ENCODE measurements around the gene RAB43. TPM values are rescaled to one million over a fixed set of nuclear protein-coding genes. Genes with fewer than 3 reads are reported as not detected.

The RAB43 gene
- total RNA-seq, 1 donor from 2014 or later, result 34.5 TPM

GRCh38 chr3:129056451-129057173 is 65.0 kb downstream of the RAB43 start:
- peaks cover 24% of the 10 kb centered on the region for H3K27me3 Mint-ChIP-seq (ENCODE audit: low read depth, unreplicated experiment)
- Histone ChIP-seq H3K4me1 (ENCODE audit: insufficient read depth, low read length) (no peaks in the 10 kb centered on the region), H3K36me3 (ENCODE audit: insufficient read depth, low read length) (no peaks in the 10 kb centered on the region), H3K79me2 (ENCODE audit: insufficient read depth, low read length) (no peaks in the 10 kb centered on the region), H4K20me1 (ENCODE audit: insufficient read depth, low read length) (no peaks in the 10 kb centered on the region), H3K27ac (ENCODE audit: low read depth, low read length) (no peak overlapping the region), H3K9ac (ENCODE audit: low read length) (no peak overlapping the region), H3K27me3 (ENCODE audit: insufficient read depth, low read length) (peaks cover 18% of the 10 kb centered on the region), H2AFZ (ENCODE audit: low read depth, low read length) (no peak overlapping the region), H3K4me3 (ENCODE audit: insufficient read depth, low read depth, low read length) (no peak overlapping the region), H3K9me3 (ENCODE audit: insufficient read depth, low read depth, low read length) (no peaks in the 10 kb centered on the region), H3K4me2 (ENCODE audit: low read length) (no peak overlapping the region)
- H3K4me1 Mint-ChIP-seq (ENCODE audit: low read depth, unreplicated experiment), result peaks cover 6% of the 10 kb centered on the region
- no peak overlapping the region for H3K4me3 Mint-ChIP-seq (ENCODE audit: unreplicated experiment)
- DNase-seq (ENCODE audit: low read depth) (no peak), FAIRE-seq (no peak)
- TF ChIP-seq CTCF (IDR thresholded peaks at IDR 0.05; ENCODE audit: insufficient read depth, low read depth, low read length) (no peak), EZH2 (IDR thresholded peaks at IDR 0.05; ENCODE audit: insufficient read depth, low read length) (no peak)
- no peaks in the 10 kb centered on the region for H3K36me3 Mint-ChIP-seq (ENCODE audit: low read depth, unreplicated experiment)
- peaks cover 2% of the 10 kb centered on the region for H3K9me3 Mint-ChIP-seq (ENCODE audit: unreplicated experiment)
- peak overlapping the region; percentile 34 for H3K27ac Mint-ChIP-seq (ENCODE audit: unreplicated experiment)

- Mint-ChIP-seq H3K36me3 (ENCODE audit: low read depth, unreplicated experiment) (no peaks in the 10 kb centered on the region), H3K9me3 (ENCODE audit: unreplicated experiment) (peaks cover 2% of the 10 kb centered on the region), H3K4me1 (ENCODE audit: low read depth, unreplicated experiment) (peaks cover 6% of the 10 kb centered on the region), H3K4me3 (ENCODE audit: unreplicated experiment) (no peak overlapping the region), H3K27ac (ENCODE audit: unreplicated experiment) (no peak overlapping the region), H3K27me3 (ENCODE audit: low read depth, unreplicated experiment) (peaks cover 18% of the 10 kb centered on the region)
- Histone ChIP-seq H3K27ac (ENCODE audit: low read depth, low read length) (no peak overlapping the region), H3K27me3 (ENCODE audit: insufficient read depth, low read length) (peaks cover 18% of the 10 kb centered on the region), H3K79me2 (ENCODE audit: insufficient read depth, low read length) (no peaks in the 10 kb centered on the region), H2AFZ (ENCODE audit: low read depth, low read length) (no peak overlapping the region), H3K9me3 (ENCODE audit: insufficient read depth, low read depth, low read length) (no peaks in the 10 kb centered on the region), H3K4me2 (ENCODE audit: low read length) (no peak overlapping the region), H3K4me1 (ENCODE audit: insufficient read depth, low read length) (no peaks in the 10 kb centered on the region), H4K20me1 (ENCODE audit: insufficient read depth, low read length) (no peaks in the 10 kb centered on the region), H3K4me3 (ENCODE audit: insufficient read depth, low read depth, low read length) (no peak overlapping the region), H3K9ac (ENCODE audit: low read length) (no peak overlapping the region), H3K36me3 (ENCODE audit: insufficient read depth, low read length) (no peaks in the 10 kb centered on the region)
- DNase-seq (ENCODE audit: low read depth) (no peak), FAIRE-seq (no peak)
- no peak for TF ChIP-seq CTCF (IDR thresholded peaks at IDR 0.05; ENCODE audit: insufficient read depth, low read depth, low read length)
- TF ChIP-seq EZH2 (IDR thresholded peaks at IDR 0.05; ENCODE audit: insufficient read depth, low read length), result no peak
These were observed 66.9 kb downstream of the RAB43 start for GRCh38 chr3:129054605-129055104.

GRCh38 chr3:129052675-129053074 is 68.9 kb downstream of the RAB43 start:
- no peak overlapping the region for H3K27ac Mint-ChIP-seq (ENCODE audit: unreplicated experiment)
- H3K27ac ChIP-seq (ENCODE audit: low read depth, low read length), result no peak overlapping the region
- no peaks in the 10 kb centered on the region for H3K36me3 Mint-ChIP-seq (ENCODE audit: low read depth, unreplicated experiment)
- H2AFZ ChIP-seq (ENCODE audit: low read depth, low read length), result no peak overlapping the region
- H3K79me2 ChIP-seq (ENCODE audit: insufficient read depth, low read length), result no peaks in the 10 kb centered on the region
- H3K27me3 Mint-ChIP-seq (ENCODE audit: low read depth, unreplicated experiment), result peaks cover 14% of the 10 kb centered on the region
- H3K4me2 ChIP-seq (ENCODE audit: low read length), result no peak overlapping the region
- no peak overlapping the region for H3K9ac ChIP-seq (ENCODE audit: low read length)
- no peaks in the 10 kb centered on the region for H4K20me1 ChIP-seq (ENCODE audit: insufficient read depth, low read length)
- no peaks in the 10 kb centered on the region for H3K36me3 ChIP-seq (ENCODE audit: insufficient read depth, low read length)
- H3K9me3 ChIP-seq (ENCODE audit: insufficient read depth, low read depth, low read length), result no peaks in the 10 kb centered on the region
- TF ChIP-seq EZH2 (IDR thresholded peaks at IDR 0.05; ENCODE audit: insufficient read depth, low read length), result no peak
- TF ChIP-seq CTCF (IDR thresholded peaks at IDR 0.05; ENCODE audit: insufficient read depth, low read depth, low read length), result no peak
- H3K9me3 Mint-ChIP-seq (ENCODE audit: unreplicated experiment), result peaks cover 9% of the 10 kb centered on the region
- peaks cover 18% of the 10 kb centered on the region for H3K27me3 ChIP-seq (ENCODE audit: insufficient read depth, low read length)
- FAIRE-seq (no peak), DNase-seq (ENCODE audit: low read depth) (no peak)
- no peaks in the 10 kb centered on the region for H3K4me1 ChIP-seq (ENCODE audit: insufficient read depth, low read length)
- H3K4me3 Mint-ChIP-seq (ENCODE audit: unreplicated experiment), result no peak overlapping the region
- no peak overlapping the region for H3K4me3 ChIP-seq (ENCODE audit: insufficient read depth, low read depth, low read length)
- H3K4me1 Mint-ChIP-seq (ENCODE audit: low read depth, unreplicated experiment), result peaks cover 6% of the 10 kb centered on the region

Measured in astrocyte (in vitro differentiated cells and primary cell).